Fibroblast of peridontal ligament (primary cell): ENCODE data around the gene USPL1.

Experiments used
- DNase-seq: peaks from one replicate; pipeline ENCODE4 v3.0.0-alpha.2; 2010; ENCODE audit errors: extremely low read depth

USPL1 gene

DNA sequence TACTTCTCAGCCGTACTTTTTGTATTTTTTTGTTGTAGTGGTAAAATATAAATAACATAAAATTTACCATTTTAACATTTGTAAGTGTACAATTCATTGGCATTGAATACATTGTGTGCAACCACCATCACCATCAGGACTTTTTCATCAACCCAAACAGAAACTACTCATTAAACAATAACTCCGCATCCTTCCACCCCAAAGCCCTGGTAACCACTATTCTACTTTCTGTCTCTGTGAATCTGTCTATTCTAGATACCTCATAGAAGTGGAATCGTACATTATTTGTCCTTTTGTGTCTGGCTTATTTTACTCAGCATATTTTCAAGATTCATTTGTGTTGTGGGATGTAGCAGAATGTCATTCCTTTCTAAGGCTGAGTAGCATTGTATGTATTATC lies 38.5 kb downstream of the USPL1 start:
- DNase-seq, result no peak

DNA sequence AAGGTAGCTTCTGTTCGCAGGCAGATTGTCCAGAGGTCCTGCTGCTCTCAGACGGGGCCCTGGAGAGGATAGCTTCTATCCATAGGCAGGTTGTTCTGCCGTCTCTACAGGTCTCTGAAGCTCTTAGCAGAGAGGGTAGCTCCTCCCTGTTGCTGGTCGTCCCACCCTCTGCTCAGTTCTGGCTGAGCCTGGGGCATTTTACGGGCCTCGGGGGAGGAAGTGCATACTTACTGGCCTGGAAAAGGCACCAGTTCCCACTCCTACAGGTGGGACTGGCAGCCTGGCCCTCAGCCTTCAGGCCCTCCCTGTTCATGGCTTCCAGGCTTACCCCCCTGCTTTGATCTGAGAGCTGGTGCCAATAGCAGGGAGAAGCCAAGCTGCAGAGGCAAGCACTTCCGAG lies 42.3 kb downstream of the USPL1 start:
- DNase-seq, result no peak

DNA sequence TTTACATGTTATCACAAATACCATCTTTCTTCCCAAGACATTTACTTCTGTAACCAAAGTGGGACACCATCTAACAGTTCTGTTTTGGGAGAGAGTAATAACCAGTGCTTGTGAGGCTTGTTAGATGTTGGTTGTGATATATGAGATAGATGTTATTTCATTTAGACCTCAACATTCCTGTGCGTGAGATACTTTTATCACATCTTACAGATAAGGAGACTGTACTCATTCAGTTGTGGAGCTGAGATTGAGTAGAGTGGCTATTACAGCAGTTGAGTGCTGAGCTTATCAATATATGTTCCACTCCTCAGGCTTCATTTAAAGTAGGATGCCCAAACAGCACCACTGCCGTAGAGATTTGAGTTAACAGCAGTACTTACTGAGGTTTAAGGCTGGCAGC lies 43.1 kb downstream of the USPL1 start:
- DNase-seq, result no peak

DNA sequence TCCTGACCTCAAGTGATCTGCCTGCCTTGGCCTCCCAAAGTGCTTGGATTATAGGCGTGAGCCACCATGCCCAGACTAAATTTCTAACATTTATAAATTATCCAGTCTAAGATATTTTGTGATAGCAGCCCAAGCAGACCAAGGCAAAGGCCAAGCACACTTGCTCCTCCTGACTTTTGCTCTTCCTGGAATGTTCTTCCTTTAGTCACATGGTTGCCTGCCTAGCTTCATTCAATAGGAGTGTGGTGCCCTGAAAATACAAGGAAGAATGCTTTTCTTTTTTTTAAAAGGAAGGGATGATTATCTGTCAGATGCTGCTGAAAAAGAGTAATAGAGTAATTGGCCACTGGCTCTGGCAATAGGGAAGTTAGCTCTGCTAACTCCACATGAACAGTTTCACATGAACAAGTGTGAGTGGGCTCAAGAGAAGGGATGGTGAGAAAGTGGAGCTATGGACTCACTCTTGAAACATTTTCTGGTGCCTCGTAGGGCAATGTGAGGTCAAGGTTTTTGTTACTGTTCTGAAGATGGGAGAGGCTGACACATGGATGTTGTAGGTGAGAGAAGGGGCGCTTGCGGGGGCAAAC lies 47.1 kb downstream of the USPL1 start:
- no peak for DNase-seq

DNA sequence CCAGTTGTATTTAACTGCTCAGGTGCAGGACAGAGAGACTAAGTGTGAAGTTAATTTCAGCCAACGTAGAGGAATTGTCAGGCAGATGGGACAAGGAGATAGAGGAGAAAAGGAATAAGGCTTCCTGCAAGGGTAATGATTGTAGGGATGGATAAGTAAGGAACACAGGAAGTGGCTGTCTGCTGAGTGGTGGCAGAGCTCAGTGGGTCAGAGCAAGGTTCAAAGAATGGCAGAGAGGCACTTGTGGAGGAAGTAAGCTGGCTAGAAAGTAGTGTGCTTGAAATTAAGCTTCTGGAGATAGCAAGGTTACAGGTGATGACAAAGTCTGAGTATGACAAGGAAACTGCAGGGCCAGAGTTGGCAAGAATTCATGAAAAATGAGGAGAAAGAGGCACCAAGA lies 47.9 kb downstream of the USPL1 start:
- no peak for DNase-seq

DNA sequence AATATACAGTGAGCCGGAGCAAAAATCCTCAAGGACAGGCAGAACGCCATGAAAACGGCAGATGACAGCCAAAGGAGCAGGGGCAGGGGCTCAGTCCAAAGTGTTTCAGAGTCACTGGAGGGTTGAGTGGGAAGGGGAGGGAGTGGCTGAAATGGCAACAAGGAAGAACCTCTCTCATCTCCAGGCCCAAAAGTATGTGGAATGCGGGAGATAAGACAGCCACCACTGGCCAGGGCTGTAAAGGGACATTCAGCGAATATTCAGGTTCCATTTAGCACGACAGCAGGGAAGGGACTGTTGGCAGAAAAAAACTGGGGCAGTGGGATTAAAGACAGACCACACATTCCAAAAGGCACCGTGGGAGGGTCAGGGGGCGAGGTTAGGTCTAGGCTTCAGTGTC lies 48.4 kb downstream of the USPL1 start:
- no peak for DNase-seq

DNA sequence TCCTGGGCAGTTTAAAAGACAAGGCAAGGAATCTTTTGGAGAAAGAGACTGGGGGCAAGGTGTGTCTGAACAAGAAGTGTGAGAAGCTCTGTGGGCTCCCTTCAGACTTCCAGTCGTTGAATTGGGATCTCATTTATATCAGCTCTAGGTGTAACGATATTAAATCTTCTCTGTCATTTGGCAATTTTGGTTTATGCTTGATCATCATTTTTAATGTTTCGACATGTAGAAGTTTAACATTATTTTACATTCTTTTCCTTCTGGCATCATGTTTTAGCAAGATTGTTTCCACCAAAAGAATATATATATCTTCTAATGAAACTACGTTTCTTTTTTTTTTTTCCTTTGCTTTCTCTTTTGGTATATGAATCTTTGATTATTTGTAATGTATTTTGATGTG lies 49.3 kb downstream of the USPL1 start:
- no peak for DNase-seq

DNA sequence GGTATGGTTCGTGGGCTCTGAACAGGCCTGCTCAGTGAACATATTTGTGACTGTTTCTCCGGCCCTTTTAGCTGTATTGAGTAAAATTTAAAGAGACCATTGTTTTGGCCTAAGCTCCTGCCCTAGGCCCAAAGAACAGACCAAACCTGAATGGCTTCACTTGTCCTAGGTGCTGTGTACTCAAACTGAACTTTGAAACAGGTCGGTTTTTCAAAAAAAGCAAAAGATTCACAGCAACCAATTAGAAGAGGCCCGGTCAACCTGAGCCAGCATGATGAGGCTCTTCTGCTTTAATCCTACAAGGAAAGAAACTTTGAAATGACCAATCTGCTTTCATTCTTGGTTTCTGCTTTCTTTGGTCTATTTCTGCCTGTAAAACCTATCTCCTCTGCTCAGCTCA lies 50.6 kb downstream of the USPL1 start:
- DNase-seq, result no peak

DNA sequence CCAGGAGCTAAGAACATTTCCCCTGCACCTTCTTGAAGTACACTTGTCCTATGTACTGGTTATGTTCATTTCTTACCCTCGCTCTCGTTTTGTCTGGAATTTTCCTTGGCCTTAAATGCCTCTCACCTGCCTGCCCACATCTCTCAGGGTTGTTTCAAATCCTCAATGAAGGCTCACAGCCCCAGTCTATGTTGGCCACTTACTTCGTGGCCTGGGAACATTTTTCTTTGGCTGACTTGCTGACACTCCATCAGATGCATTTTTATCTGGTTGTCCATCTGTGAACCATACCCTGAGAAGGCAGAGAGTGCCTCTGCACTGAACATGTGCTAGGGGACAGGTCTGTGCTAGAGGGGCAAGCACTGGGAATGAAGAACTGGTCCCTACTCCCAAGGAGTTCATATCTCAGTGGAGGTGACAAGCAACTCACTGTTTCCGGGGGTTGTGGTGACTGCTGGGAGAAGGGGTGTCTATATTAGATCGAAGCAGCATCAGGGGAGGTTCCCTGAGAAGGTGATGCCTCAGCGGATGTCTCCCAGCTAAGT lies 53.6 kb downstream of the USPL1 start:
- DNase-seq, result no peak

DNA sequence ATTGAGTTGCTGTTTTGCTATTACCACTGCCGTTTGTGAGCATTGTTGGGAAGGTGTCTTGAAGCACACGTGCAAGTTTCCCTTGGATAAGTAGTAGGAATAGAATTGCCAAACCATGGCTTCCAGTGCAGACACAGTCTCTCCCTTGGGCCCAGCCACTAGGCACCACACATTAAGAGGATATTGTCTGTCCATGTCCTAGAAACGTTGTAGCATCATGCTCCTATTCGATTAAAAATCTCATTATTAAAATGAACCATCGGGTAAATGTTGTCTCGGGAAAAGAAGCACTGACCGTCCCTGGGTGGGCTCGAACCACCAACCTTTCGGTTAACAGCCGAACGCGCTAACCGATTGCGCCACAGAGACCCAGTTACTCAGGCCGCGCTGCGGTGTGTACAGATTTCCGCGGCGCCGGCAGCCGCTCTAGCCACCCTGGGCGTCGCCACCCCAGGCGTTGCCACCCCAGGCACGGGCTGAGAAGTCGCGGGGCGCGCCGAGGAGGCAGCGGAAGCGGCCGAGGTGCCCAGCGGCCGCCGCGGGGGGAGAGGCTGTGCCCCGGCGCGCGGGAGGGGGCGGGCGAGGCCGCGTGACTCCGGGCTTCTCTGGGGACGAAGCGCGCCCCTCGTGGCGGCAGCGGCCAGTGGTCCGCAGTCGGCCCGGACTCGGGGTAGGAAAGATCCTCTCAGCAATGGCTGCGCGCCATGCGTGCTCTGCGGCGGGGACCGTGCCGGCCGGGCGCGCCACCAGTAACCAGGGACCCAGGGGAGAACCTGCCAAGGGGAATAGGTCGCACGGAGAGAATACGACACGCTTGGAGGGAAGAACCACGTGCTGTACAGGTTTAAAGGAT lies 56.2 kb downstream of the USPL1 start:
- DNase-seq, result peak; percentile 81

DNA sequence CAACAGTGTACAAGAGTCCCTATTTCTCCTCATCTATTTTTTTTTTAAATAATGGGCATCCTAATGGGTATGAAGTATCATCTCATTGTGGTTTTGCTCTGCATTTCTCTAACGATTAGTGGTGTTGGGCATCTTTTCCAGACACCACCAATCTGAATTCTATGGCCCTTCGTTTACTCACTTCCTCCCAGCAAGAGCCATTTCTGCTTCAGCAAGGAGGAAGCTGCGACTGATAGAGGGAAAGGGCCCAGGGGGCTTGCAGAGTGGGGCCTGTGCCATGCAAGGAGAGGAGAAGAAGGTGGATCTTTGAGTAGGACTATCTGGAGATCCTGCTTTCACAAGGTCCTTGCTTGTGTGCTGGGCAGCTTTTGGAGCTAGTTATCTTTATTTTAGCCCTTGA lies 58.0 kb downstream of the USPL1 start:
- no peak for DNase-seq

DNA sequence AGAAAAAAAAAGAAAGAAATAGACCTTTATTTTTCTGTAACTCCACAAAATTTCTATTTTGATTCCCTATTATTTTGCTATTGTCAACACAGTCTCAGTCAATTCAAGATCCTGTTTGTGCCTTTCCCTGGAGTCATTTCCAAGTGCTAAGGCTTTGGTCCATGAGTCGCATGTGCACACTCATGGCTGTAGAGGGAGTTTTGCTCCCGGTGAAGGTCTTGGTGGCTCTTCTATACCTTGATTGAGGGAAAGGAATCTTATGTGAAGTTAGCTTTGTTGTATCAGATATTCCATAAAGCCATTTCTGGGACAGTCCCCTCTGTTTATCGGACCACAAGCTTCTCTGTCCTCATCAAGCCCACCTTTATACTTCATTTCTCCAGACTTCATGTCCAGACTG lies 59.0 kb downstream of the USPL1 start:
- DNase-seq, result peak; percentile 16

DNA sequence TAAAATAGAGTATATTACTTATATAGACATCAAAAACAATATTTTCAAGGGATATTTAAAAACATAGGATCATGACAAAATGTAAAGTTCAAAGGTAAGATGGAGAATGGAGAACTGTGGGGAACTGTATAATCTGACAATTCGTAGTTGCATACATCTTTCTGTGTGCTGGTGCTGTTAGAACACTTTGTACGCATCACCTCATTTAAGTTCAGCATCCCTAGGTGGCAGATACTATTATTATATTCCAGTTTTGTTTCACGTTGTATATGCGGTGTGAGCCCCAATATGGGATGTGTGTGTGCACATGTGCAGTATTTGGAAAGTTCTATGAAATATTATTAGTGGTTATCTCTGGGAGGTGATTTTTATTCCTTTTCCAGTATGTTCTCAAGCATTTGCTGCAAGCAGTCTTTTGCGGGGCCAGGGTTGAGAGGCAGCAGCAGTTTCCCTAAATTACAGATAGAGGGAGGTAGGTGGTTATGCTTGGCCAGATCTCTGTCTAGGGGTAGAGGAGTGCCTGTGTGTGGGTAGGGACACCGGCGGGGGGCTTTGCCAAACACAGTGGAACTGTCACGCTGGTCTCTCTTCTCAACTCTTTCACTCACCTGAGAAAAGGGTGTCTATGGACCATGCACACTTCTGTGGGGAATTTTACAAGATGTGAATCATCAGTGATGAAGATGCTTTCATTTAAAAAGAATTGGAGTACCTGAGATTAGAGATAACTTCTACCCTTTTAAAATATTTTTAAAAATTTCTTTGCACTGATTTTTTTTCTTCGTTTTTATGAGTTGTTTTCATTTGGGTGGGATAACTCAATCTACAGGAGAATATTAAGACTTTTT lies 62.0 kb downstream of the USPL1 start:
- peak; percentile 44 for DNase-seq

DNA sequence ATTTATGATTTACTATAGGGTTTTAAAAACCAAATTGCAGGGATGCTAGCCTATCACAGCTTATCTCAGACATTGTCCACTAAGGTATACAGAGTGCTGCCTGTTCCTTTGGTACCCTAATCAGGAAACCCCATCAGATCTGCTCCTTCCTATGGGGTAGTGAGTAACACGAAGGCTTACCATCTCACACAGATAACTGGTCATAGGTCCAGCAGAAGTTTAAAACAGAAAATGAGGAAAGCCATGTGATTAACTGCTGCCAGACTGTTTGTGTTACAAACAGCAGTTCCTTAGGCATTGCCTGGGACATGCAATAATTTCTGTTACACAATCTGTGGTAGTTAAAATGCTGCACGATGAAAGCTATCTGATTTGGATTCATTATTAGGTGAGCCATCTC lies 64.1 kb downstream of the USPL1 start:
- peak; percentile 70 for DNase-seq

DNA sequence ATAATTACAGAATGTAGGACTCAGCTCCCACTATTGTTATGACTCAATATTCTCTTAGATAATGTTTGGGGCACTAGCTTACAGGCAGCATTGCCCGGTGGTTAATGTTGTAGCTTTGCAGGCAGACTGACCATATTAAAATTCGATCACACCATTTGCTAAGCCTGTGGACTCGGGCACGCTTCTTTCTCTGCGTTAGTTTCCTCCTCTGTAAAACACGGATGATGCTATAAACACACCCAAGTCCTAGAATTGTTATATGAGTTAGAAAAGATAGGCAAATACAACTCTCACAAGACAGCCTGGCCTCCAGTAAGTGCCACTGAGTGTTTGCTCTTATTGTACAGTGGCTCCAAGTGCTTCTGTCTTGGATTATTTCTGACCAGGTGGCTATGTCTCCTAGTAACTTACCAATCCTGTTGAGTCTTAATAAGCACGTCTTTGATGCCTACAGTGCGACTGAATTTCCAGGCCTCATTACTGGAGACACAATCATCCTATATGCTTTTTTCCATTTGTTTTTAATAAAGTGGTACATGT lies 67.7 kb downstream of the USPL1 start:
- no peak for DNase-seq

DNA sequence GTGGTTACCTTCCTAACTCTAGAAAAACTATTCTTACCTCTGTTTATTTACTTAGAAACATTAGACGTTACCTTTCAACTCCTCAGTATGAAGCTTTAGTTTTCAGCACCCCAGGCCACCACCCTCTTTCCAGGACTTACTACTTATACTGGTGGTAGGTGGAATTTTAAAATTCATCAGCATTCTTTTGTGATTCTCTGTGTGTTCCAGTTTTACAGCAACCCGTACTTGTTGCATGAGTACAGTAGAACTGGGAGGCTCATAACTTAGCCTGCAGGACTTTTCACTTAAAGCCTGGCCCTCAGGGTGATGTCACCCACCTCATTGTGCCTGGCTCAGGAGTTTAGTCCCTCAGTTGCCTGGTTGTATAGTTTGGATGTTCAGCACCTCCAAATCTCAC lies 68.3 kb downstream of the USPL1 start:
- no peak for DNase-seq

DNA sequence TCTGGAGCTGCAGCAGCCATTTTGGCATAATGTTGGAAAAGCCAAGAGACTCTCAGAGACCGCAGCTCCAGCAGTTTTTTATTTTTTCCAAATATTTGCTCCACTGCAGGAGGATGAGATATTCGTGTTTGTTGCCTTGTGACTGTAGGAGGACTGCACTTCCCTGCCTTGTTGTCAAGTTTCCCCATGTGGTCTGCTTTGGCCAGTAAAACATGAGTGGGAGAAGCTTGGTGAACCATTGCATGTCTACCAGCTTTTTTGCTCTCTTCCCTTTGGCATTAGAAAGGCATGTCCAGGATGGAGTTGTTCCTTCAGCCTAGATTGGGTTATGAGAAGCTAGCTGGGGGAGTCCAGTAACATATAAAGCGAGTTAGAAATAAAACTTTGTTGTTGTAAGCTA lies 69.9 kb downstream of the USPL1 start:
- DNase-seq, result no peak

DNA sequence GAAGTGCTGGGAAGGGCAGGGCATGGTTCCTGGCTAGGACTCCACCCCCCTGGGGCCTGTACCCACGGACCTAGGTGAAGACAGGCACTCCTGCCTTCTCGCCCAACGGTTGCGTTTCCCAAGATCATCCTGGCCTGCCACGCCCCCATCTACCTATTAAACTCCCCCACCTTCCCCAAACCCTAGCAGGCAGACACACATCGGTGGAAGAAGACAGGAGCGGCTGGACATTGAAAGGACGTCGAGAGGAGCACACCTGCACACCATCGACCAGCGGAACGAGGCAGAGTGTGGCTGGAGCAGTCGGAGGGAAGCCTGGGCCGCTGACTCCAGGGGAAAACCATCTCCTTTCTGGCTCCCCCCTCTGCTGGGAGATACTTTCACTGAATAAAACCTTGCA lies 72.0 kb downstream of the USPL1 start:
- DNase-seq, result no peak

DNA sequence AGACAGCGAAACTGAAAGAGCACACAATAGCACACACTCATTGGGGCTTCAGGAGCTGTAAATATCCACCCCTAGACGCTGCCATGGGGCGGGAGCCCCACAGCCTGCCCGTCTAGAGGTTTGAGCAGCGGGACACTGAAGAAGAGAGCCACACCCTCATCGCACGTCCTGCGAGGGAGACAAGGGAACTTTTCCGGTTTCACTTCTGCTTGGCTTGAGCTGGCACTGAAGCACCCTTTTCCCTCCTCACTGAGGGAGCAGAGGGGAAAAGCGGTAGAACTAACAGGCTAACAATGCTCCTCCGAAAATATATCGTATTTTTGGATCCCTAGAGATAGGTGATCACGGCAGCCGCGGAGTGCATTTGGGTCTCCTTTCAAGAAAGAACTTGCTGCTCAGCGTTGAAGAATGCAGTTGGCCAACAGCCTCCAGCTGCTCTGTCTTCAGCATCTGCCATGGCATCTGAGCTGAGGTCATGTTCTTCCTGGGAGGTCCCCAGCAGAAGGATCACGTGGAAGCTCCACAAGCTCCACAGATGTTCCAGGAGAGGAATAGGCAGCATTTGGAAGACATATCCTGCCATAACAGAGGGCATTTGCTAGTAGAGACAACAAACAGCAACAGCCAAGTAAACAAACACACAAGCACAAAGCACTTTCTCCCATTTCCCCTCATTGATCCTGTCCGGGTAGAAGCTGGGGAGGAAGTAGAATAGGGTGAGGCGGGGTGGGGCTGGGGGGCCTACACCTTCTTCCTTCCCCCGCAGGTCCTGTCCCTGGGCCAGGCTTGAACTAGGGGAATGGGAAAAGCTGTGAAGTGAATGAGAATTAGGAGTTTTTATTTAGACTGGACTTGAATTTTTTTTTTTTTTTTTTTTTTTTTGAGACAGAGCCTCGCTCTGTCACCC lies 72.8 kb downstream of the USPL1 start:
- peak; percentile 96 for DNase-seq

DNA sequence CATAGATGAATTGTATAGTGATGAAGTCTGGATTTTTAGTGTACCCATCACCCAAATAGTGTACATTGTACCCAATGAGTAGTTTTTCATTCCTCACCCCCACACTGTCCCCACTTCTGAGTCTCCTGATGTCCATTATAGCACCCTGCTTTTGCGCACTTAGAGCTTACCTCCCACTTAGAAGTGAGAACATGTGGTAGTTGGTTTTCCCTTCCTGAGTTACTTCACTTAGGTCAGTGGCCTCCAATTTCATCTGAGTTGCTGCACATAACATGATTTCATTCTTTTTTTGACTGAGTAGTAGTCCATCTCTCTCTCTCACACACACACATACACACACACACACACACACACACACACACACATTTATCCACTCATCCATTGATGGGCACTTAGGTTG lies 74.4 kb downstream of the USPL1 start:
- no peak for DNase-seq
